Right lung (tissue), 5 donors: Measurements from ENCODE around the gene MYOZ2. TPM values are rescaled to one million over a fixed set of nuclear protein-coding genes. Genes with fewer than 3 reads are reported as not detected.
"Not testable (repeated sequence)": the region's sequence is repeated elsewhere in the genome, so short reads cannot be mapped to it uniquely, and the experiment has no call there.

Experiments
- DNase-seq, 2 donors: peaks; one replicate each; pipeline ENCODE4 v3.0.0-alpha.2; 2013
- polyA plus RNA-seq, 5 donors: library from polyadenylated mRNA; unstranded; fragments of 120-200 nt; gene quantifications; one replicate each; pipeline versions ENCODE4 v1.2.1 to v1.2.3, GENCODE V29; 2013; ENCODE audit warnings: inconsistent platforms in 1 of 5, low replicate concordance in 1 of 5; ENCODE audit not compliant: insufficient read length in 5 of 5, insufficient read depth in 1 of 5

Gene MYOZ2
- polyA plus RNA-seq, 5 donors: 0.06 to 8.3 (median 0.20) TPM

DNA sequence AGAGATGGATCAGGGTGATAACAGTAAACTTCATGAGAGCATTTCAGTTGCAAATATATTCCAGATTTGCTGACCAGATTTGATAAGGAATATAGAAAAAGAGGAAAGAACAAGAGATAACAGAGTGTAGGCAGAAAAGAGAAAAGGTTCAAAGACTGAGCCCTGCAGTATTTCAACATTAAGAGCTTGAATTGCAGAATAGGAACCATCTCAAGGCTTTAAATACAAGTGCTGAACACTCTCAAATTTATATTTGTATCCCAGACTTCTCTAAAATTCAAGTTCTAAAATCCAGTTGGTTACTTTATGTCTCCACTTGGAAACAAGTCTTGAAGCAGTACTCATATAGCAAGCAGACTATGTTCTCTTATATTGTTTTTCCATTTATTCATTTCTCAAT, 9.7 kb upstream of the MYOZ2 start:
- no peak for DNase-seq

- DNase-seq: no peak
Measured at GRCh38 chr4:119128148-119128547, 7.5 kb upstream of the MYOZ2 start.

GRCh38 chr4:119130365-119131065, 5.1 kb upstream of the MYOZ2 start:
- DNase-seq: no peak

- no peak for DNase-seq
Measured at GRCh38 chr4:119131164-119131563, 4.5 kb upstream of the MYOZ2 start.

- DNase-seq: no peak
Measured at GRCh38 chr4:119132306-119132705, 3.3 kb upstream of the MYOZ2 start.

DNA sequence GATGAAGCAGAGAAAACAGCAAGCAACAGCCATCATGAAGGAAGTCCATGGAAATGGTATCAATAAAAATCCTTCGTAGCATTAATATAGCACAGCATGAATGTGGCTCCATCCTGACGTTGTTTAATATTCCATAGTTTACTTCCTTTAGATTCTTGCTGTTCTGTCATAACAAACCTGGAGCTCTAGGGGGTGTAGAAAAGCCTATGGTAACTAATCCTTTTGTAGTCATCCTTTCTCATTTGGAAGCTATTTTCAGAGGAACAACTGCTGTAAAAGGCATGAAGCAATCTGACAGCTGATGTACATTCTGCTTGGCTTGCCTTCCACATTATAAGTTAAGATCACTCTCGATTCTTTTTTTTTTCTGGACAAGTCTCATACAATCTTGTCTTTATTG, 914 bp downstream of the MYOZ2 start:
- DNase-seq: no peak

DNA sequence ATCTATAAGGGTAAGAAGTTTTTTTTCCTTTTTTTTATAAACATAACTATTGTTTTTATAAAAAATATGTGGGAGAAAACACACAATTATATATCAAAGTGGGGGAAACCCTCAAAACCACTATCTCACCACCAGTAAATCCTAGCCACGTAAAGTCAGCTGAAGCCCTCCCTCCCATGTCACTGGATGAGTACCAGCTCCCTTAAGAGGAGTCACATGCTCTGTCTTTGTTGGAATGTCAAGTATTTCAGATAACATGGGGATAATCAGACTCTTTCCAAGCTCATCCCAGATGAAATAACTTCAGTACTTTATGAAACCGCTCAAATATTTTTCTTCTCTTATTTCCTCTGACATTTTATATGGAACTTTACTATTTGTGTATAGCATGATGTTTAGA, 2.4 kb downstream of the MYOZ2 start:
- no peak for DNase-seq

- DNase-seq: no peak
Measured at GRCh38 chr4:119139311-119139710, 3.7 kb downstream of the MYOZ2 start.

DNA sequence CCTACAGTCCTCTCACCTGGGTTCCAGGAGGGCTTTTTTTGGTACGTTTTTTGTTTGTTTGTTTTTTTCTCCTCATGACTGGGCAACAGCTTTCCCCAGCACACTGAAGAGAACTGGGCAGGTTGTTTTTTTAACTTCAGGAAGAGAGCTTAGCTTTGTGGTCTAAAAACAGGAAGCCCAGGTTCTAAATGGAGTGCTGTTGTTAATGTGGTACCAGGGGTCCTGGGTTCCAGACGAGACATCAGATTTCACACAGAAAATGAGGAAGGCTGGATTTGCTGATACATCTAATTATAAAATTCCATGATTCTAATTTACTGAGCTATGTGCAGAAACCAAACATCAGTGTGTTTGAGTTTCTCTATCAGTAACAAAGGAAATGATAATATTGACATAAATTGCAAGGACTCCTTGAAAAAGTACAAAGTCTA, 4.2 kb downstream of the MYOZ2 start:
- DNase-seq: no peak

DNA sequence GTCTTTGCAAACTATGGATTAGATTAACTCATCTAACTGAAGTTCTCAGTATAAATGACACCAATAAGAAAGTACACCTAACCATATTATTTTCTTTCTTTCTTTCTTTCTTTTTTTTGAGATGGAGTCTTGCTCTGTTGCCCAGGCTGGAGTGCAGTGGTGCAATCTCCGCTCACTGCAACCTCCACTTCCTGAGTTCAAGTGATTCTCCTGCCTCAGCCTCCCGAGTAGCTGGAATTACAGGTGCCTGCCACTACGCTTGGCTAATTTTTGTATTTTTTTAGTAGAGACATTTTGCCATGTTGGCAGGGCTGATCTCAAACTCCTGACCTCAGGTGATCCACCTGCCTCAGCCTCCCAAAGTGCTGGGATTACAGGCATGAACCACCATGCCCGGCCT, 5.7 kb downstream of the MYOZ2 start:
- not testable (repeated sequence) for DNase-seq

DNA sequence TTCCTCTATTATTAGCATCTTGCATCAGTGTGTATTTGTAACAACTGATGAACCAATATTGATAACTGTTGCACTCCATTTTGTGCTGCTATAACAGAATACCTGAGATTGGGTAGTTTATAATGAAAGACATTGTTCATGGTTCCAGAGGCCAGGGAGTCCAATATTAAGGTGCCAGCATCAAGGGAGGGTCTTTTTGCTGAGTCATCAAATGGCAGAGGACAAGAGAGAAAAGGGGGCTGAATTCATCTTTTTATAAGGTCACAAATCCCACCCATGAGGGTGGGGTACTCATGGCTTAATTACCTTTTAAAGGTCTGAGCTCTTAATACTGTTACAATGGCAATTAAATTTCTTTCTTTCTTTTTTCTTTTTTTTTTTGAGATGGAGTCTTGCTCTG, 7.2 kb downstream of the MYOZ2 start:
- DNase-seq: no peak

DNA sequence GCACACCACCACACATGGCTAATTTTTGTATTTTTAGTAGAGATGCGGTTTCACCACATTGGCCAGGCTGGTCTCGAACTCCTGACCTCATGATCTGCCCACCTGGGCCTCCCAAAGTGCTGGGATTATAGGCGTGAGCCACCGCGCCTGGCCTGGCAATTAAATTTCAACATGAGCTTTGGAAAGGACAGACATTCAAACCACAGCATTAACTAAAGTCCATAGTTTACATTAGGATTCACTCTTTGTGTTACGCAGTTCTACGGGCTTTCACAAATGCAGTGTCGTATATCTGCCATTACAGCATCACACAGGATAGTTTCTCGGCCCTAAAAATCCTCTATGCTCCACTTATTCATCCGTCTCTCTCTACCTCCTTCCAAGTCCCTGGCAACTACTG, 7.7 kb downstream of the MYOZ2 start:
- not testable (repeated sequence) for DNase-seq

DNA sequence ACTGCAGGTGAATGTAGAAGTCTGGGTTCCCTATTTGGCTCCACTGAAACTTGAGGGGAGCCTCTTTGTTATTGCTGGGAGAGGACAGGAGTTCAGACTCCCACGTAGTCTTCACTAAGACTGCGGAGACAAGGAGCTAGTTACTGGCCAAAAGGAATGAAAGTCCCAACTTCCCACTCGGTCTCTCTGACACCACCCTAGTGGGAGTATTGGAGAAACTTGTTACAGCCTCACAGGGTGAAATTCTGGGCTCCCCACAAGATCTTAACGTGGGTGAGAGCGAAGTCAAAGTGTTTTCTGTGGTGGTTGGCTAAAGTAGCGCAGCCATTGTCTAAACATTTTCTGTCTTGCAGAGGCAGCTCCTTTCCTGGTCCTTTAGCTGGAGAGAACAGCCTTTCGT, 13.5 kb downstream of the MYOZ2 start:
- no peak for DNase-seq

GRCh38 chr4:119151161-119151560, 15.5 kb downstream of the MYOZ2 start:
- no peak for DNase-seq

DNA sequence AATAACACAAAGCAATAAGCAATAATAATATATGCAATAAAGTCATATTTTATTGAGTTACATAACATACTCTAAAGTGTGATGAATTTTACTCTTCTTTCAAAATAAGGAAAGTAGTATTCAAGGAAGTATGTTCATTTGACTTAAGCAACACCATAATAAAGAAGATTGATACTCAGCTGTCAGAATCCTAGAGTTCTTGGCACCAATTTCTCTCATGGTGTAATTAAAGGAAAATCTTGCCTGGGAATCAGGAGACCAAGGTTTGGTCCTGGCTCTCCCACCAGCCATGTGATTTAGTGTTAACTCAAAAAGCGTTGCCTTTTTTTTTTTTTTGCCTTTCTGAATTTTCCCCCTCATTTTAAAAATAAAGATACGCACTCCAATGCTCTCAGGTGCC, 17.1 kb downstream of the MYOZ2 start:
- DNase-seq: no peak

DNA sequence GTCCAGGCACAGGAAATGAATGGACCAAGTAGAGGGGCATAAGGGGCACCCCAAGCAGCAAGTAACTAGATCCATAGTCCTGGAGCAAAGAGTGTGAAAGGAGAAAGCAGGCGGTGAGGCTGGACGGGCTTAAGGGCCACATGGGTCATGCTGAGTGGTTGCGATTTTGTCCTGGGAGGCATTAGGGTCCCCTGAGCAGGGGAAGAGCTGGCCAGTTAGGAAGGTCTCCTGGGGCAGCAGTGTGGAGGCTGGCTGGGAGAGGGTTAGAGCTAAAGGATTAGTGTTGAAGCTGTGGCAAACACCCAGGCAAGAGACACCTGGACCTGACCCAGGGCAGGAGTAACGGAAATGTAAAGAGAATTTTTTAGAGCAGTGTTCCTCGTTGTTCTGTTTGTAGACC, 26.5 kb downstream of the MYOZ2 start:
- DNase-seq: no peak

DNA sequence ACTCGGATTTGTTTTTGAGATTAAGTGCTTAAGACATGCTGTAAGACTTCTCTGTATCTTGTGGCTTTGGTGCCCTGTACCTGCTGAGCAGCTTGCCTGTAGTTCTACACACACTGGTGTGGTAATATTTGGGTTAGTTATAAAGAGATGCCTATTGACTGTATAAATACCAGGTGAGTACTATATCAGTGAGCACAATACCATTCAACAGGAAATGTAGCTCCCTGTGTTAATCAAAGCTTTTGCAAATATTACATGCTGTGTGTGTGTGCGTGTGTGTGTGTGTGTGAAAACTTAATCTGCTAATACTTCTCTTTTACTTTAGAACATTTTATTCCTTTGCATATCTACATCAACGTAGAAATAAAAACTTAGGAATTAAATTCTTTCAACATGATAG, 30.1 kb downstream of the MYOZ2 start:
- DNase-seq: no peak

DNA sequence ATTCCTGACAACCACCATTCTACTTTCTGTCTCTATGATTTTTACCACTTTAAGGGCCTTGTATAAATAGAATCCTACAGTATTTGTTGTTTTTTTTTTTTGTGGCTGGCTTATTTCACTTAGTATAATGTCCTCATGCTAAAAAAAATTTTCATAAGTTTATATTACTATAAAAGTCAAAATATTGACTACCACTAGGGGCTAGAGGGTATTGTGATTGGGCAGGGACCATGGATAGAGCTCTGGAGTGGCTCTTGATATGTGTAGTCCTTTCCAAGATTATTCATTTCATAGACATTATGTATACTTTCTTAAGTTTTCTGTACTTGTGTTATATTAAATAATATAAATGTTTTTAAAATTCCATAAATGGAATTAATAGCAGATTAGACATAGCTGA, 34.6 kb downstream of the MYOZ2 start:
- no peak for DNase-seq

- DNase-seq: no peak
Measured at GRCh38 chr4:119172223-119172622, 36.6 kb downstream of the MYOZ2 start.

DNA sequence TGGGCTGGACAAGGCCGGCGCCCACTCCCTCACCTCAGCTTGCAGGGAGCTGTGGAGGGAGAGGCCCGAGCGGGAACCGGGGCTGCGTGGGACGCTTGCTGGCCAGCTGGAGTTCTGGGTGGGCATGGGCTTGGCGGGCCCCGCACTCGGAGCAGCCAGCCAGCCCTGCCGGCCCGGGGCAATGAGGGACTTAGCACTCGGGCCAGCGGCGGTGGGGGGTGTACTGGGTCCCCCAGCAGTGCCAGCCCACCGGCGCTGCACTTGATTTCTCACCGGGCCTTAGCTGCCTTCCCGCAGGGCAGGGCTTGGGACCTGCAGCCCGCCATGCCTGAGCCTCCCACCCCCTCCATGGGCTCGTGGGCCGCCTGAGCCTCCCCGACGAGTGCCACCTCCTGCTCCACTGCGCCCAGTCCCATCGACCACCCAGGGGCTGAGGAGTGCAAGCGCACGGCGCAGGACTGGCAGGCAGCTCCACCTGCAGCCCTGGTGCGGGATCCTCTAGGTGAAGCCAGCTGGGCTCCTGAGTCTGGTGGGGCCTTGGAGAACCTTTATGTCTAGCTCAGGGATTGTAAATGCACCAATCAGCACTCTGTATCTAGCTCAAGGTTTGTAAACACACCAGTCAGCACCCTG, 38.2 kb downstream of the MYOZ2 start:
- not testable (repeated sequence) for DNase-seq

- no peak for DNase-seq
Measured at GRCh38 chr4:119179011-119179410, 43.4 kb downstream of the MYOZ2 start.

DNA sequence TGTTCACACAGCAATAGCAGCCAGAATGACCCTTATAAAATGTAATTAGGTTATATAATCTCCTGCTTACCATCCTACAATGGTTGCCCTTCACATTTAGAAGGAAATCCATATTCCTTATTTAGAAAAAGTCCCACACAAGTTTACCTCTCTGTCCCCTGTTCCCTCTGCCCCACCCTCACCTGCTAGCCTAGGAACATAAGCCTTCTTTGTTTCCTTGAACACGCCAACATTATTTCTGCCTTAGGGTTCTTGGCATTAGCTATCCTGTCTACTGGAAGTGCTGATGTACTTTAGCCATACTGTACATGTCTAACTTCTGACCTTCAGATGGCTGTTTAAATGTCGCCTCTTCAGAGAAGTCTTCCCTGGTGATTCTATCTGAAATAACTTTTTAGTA, 48.5 kb downstream of the MYOZ2 start:
- no peak for DNase-seq

- no peak for DNase-seq
Measured at GRCh38 chr4:119189638-119190037, 54.0 kb downstream of the MYOZ2 start.

- DNase-seq: no peak
Measured at GRCh38 chr4:119190354-119190753, 54.7 kb downstream of the MYOZ2 start.
